SJSA1 (cell line): ENCODE data around the gene PDLIM5. TPM values are rescaled to one million over a fixed set of nuclear protein-coding genes. Genes with fewer than 3 reads are reported as not detected.
A peak's percentile ranks its signal among the peaks of the same experiment; 100 is the strongest.

Source experiments
- DNase-seq, 2 experiments: peaks; one replicate each; pipeline ENCODE4 v3.0.0-alpha.2; 2015 to 2020; ENCODE audit warnings: low spot score in 2 of 2, low read depth in 1 of 2
- H3K27ac ChIP-seq: fragments of 250-450 bp; sonication (Bioruptor Pico); 2 replicates; pipeline ENCODE4 v1.5.1; 2020; ENCODE audit warnings: mild to moderate bottlenecking, moderate library complexity
- H3K27me3 ChIP-seq: fragments of 250-450 bp; sonication (Bioruptor Pico); replicated peaks from 2 replicates; pipeline ENCODE4 v1.5.1; 2020; ENCODE audit warnings: mild to moderate bottlenecking, moderate library complexity
- H3K36me3 ChIP-seq: fragments of 250-450 bp; sonication (Bioruptor Pico); 2 replicates; pipeline ENCODE4 v1.5.1; 2020; ENCODE audit warnings: mild to moderate bottlenecking
- H3K4me1 ChIP-seq: fragments of 250-450 bp; sonication (Bioruptor Pico); replicated peaks from 2 replicates; pipeline ENCODE4 v1.6.1; 2021; ENCODE audit warnings: mild to moderate bottlenecking
- H3K4me3 ChIP-seq: fragments of 250-450 bp; sonication (Bioruptor Pico); 2 replicates; pipeline ENCODE4 v1.5.1; 2020; ENCODE audit warnings: mild to moderate bottlenecking
- H3K9me3 ChIP-seq: fragments of 250-450 bp; sonication (Bioruptor Pico); replicated peaks from 2 replicates; pipeline ENCODE4 v1.5.1; 2020; ENCODE audit warnings: mild to moderate bottlenecking
- total RNA-seq: library from RNA; depleted of rRNA; stranded (reverse); fragments of >200 nt; shearing (Covaris generic); gene quantifications from 2 replicates; pipeline ENCODE4 v1.2.3, GENCODE V29; 2014

The PDLIM5 gene
- total RNA-seq, 1 experiment from 2014 or later: 133 TPM

DNA sequence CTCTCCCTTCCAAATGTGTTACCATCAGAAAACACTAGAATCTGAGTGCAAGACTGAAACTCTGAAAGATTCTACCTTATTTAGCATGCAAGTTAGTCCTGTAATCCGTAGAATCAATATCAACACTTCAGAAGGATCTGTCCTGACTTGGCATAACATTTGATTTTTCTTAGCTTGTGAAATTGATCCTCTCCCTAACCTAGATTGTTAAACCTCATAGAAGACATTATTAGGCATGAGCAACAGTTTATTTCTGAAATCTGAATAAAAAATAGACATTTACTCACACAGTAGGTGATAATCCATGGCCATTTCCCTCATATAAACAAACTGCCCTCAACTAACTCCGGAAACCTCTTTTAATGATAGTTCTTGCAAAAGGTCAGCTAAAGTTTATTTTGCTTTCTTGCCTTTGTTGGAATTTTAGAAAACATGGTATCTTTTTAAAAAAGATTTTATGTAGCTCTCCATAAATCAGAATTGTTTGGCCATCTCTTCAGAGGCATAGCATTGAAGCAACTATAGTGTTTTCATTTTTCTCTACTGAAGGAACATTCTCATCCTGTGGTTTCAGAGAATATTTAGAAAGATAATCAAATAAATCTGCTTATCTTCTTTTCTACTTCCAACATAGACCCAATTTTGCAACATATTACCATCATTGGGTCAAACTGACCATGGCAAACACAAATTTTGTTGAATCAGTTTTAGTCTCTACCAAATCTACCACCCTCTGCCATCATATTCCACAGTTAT is 38.5 kb upstream of the PDLIM5 start:
- DNase-seq: peak in 1 of 2 experiments; percentile 43
- H3K27ac ChIP-seq: no peak overlapping the region
- peaks cover 19% of the 10 kb centered on the region for H3K4me1 ChIP-seq

DNA sequence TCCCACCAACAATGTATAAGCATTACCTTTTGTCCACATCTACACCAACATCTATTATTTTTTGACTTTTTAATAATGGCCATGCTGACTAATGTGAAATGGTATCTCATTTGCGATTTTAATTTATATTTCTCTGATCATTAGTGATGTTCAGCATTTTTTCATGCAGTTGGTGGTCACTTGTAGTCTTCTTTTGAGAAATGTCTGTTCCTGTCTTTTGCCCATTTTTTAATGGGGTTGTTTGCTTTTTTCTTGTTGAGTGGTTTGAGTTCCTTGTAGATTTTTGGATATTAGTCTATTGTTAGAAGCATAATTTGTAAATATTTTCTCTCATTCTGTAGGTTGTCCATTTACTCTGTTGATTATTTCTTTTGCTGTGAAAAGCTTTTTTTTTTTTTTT is 36.8 kb upstream of the PDLIM5 start:
- DNase-seq: no peak

More for the DNA sequence above, 38.5 kb upstream of the PDLIM5 start:
- H3K4me3 ChIP-seq: no peak overlapping the region
- no peaks in the 10 kb centered on the region for H3K36me3 ChIP-seq
- H3K27me3 ChIP-seq: no peaks in the 10 kb centered on the region
- H3K9me3 ChIP-seq: no peaks in the 10 kb centered on the region; the same call in 1 of the 2 replicates

DNA sequence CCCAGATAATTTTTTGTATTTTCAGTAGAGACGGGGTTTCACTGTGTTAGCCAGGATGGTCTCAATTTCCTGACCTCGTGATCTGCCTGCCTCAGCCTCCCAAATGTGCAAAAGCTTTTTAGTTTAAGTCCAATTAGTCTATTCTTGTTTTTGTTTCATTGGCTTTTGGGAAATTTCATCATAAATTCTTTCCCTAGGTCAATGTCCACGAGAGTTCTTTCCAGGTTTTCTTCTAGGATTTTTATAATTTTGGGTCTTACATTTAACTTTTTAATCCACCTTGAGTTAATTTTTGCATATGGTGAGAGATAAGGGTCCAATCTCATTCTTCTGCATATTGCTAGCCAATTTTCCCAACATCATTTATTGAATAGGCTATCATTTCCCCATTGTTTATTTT is 36.3 kb upstream of the PDLIM5 start:
- Histone ChIP-seq H3K27me3 (no peaks in the 10 kb centered on the region), H3K4me1 (peaks cover 19% of the 10 kb centered on the region), H3K36me3 (no peaks in the 10 kb centered on the region), H3K27ac (no peak overlapping the region), H3K9me3 (no peaks in the 10 kb centered on the region; the same call in 1 of the 2 replicates), H3K4me3 (no peak overlapping the region)
- DNase-seq: no peak

More for the DNA sequence above, 36.8 kb upstream of the PDLIM5 start:
- Histone ChIP-seq H3K36me3 (no peaks in the 10 kb centered on the region), H3K4me1 (peaks cover 19% of the 10 kb centered on the region), H3K4me3 (no peak overlapping the region), H3K27ac (no peak overlapping the region), H3K9me3 (no peaks in the 10 kb centered on the region; the same call in 1 of the 2 replicates), H3K27me3 (no peaks in the 10 kb centered on the region)

DNA sequence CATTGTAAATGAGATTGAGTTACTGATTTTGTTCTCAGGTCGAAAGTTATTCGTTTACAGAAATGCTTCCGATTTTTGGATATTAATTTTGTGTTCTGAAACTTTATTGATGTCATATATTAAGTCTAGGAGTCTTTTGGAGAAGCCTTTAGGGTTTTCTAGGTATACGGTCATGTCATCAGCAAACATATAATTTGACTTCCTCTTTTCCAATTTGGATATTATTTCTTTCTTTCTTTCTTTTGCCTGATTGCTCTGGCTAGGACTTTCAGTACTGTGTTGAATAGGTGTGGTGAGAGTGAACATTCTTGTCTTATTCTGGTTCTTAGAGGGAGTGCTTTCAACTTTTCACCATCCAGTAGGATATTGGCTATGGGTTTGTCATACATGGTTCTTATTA is 35.4 kb upstream of the PDLIM5 start:
- H3K27ac ChIP-seq: no peak overlapping the region
- no peaks in the 10 kb centered on the region for H3K36me3 ChIP-seq
- H3K4me3 ChIP-seq: no peak overlapping the region
- H3K27me3 ChIP-seq: no peaks in the 10 kb centered on the region; the same call in 1 of the 2 replicates
- DNase-seq: no peak
- peaks cover 19% of the 10 kb centered on the region for H3K4me1 ChIP-seq
- no peaks in the 10 kb centered on the region; the same call in 1 of the 2 replicates for H3K9me3 ChIP-seq

DNA sequence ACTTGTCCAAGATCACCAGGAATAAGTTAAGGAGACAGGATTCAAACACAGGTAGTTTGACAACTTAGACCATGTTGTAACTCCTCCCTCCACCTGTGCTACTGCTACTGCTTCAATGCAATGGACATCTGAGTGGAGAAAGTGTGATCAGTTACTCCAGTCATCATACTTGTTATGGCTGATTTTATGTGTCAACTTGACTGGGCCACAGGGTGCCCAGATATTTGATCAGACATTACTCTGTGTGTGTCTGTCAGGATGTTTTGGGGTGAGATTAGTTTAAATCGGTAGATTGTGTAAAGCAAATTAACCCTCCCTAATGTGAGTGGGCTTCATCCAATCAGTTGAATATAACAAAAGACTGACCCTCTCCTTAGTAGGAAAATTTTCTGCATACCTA is 34.8 kb upstream of the PDLIM5 start:
- Histone ChIP-seq H3K9me3 (no peaks in the 10 kb centered on the region; the same call in 1 of the 2 replicates), H3K27ac (no peak overlapping the region), H3K36me3 (no peaks in the 10 kb centered on the region), H3K4me1 (peaks cover 19% of the 10 kb centered on the region), H3K4me3 (no peak overlapping the region), H3K27me3 (no peaks in the 10 kb centered on the region; the same call in 1 of the 2 replicates)
- no peak for DNase-seq

GRCh38 chr4:94419549-94419948 is 32.2 kb upstream of the PDLIM5 start:
- Histone ChIP-seq H3K27me3 (peaks cover 5% of the 10 kb centered on the region; the same call in 1 of the 2 replicates), H3K4me3 (no peak overlapping the region), H3K4me1 (no peaks in the 10 kb centered on the region), H3K9me3 (no peaks in the 10 kb centered on the region; the same call in 1 of the 2 replicates), H3K27ac (no peak overlapping the region), H3K36me3 (no peaks in the 10 kb centered on the region)
- DNase-seq: no peak

GRCh38 chr4:94419956-94420355 is 31.8 kb upstream of the PDLIM5 start:
- Histone ChIP-seq H3K27me3 (peaks cover 5% of the 10 kb centered on the region; the same call in 1 of the 2 replicates), H3K27ac (no peak overlapping the region), H3K4me3 (no peak overlapping the region), H3K4me1 (no peaks in the 10 kb centered on the region), H3K36me3 (no peaks in the 10 kb centered on the region), H3K9me3 (no peaks in the 10 kb centered on the region; the same call in 1 of the 2 replicates)
- no peak for DNase-seq

DNA sequence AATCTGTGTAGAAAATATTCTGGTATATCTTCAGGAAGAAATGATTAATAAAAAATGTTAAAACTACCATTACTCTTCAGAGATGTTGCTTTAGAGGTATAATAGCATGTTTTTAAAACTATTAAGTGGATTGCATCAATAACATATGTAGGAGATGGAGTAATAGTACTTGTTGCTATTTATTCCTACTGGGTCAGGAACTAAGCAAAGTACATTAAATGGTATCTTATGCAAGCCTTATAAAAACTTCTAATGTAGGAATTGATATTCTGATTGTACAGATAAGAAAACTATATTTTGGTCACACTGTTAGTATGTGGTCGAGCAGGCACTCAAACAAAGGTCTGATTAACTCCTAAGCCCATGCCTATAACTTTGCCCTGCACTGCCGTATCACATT is 31.4 kb upstream of the PDLIM5 start:
- Histone ChIP-seq H3K36me3 (no peaks in the 10 kb centered on the region), H3K9me3 (no peaks in the 10 kb centered on the region; the same call in 1 of the 2 replicates), H3K4me1 (no peaks in the 10 kb centered on the region), H3K27ac (no peak overlapping the region), H3K4me3 (no peak overlapping the region), H3K27me3 (peaks cover 5% of the 10 kb centered on the region; the same call in 1 of the 2 replicates)
- DNase-seq: no peak

DNA sequence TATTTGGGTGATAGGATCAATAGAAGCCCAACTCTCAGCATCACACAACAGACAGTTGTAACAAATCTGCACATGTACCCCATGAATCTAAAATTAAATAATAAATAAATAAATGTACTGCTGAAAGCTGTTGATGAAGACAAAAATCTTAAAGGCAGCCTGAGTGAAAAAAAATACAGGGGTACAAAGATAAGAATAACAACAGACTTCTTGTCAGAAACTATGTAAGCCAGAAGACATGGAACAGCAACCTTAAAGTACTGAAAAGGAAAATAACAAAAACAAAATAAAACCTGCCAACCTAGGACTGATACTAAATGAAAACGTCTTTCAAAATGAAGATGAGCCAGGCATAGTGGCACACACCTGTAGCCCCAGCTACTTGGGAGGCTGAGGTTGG is 25.0 kb upstream of the PDLIM5 start:
- Histone ChIP-seq H3K4me1 (no peaks in the 10 kb centered on the region), H3K27ac (no peak overlapping the region), H3K27me3 (peaks cover 5% of the 10 kb centered on the region; the same call in 1 of the 2 replicates), H3K9me3 (peaks cover 5% of the 10 kb centered on the region; the same call in 1 of the 2 replicates), H3K36me3 (no peaks in the 10 kb centered on the region), H3K4me3 (no peak overlapping the region)
- no peak for DNase-seq

- Histone ChIP-seq H3K4me3 (no peak overlapping the region), H3K27ac (no peak overlapping the region), H3K27me3 (no peaks in the 10 kb centered on the region; the same call in 1 of the 2 replicates), H3K9me3 (peaks cover 5% of the 10 kb centered on the region; the same call in 1 of the 2 replicates), H3K4me1 (no peaks in the 10 kb centered on the region), H3K36me3 (no peaks in the 10 kb centered on the region)
- DNase-seq: no peak
These were observed 22.9 kb upstream of the PDLIM5 start for GRCh38 chr4:94428884-94429283.

DNA sequence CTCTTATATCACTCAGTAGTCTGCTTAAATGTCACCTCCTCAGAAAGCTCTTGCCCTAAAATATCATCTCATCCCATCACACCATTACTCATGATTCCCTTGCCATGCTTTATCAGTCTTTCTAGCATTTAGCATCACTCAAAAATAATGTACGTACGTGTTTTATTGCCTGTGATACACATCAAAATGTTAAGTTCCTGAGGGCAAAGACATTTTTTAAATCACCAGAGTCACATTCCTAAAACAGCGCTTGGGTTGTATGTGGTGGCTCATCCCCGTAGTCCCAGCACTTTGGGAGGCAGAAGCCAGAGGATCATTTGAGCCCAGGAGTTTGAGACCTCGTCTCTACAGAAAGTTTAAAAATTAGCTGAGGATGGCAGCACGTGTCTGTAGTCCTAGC is 21.3 kb upstream of the PDLIM5 start:
- no peaks in the 10 kb centered on the region for H3K4me1 ChIP-seq
- no peaks in the 10 kb centered on the region; the same call in 1 of the 2 replicates for H3K27me3 ChIP-seq
- no peak overlapping the region for H3K27ac ChIP-seq
- no peak for DNase-seq
- H3K4me3 ChIP-seq: no peak overlapping the region
- no peaks in the 10 kb centered on the region for H3K36me3 ChIP-seq
- H3K9me3 ChIP-seq: peaks cover 5% of the 10 kb centered on the region; the same call in 1 of the 2 replicates

- no peak for DNase-seq
- peaks cover 5% of the 10 kb centered on the region; the same call in 1 of the 2 replicates for H3K9me3 ChIP-seq
- H3K4me1 ChIP-seq: peaks cover 6% of the 10 kb centered on the region
- no peak overlapping the region for H3K27ac ChIP-seq
- no peak overlapping the region for H3K4me3 ChIP-seq
- no peaks in the 10 kb centered on the region for H3K36me3 ChIP-seq
- H3K27me3 ChIP-seq: no peaks in the 10 kb centered on the region; the same call in 1 of the 2 replicates
These were observed 20.4 kb upstream of the PDLIM5 start for GRCh38 chr4:94431388-94431787.

DNA sequence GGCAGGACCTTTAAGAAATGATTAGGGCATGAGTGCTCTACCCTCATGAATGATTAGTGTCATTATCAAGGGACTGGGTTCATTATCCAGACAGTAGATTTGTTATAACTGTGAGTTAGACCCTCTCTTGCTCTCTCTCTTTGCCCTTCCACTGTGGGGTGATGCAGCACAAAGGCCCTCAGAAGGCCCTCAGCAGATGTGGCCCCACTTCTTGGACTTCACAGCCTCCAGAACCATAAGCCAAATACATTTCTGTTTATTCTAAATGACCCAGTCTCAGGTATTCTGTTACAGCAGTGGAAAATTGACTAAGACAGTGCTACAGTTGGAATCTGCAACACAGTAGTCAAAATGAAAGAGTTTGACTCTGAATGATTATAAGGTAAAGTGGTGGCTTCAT is 17.2 kb upstream of the PDLIM5 start:
- Histone ChIP-seq H3K36me3 (no peaks in the 10 kb centered on the region), H3K9me3 (no peaks in the 10 kb centered on the region), H3K4me1 (peaks cover 12% of the 10 kb centered on the region), H3K4me3 (no peak overlapping the region), H3K27ac (no peak overlapping the region), H3K27me3 (no peaks in the 10 kb centered on the region; the same call in 1 of the 2 replicates)
- no peak for DNase-seq

- Histone ChIP-seq H3K27me3 (no peaks in the 10 kb centered on the region; the same call in 1 of the 2 replicates), H3K27ac (no peak overlapping the region), H3K4me1 (peaks cover 12% of the 10 kb centered on the region), H3K9me3 (no peaks in the 10 kb centered on the region), H3K4me3 (no peak overlapping the region), H3K36me3 (no peaks in the 10 kb centered on the region)
- no peak for DNase-seq
These were observed 15.9 kb upstream of the PDLIM5 start for GRCh38 chr4:94435874-94436273.
